Spleen (tissue), 11 donors: ENCODE measurements around the gene CASTOR1. TPM values are rescaled to one million over a fixed set of nuclear protein-coding genes. Genes with fewer than 3 reads are reported as not detected.
A peak's percentile ranks its signal among the peaks of the same experiment; 100 is the strongest.

Experiments
- DNase-seq: peaks from one replicate; pipeline ENCODE4 v3.0.0-alpha.2; 2020
- H3K27ac ChIP-seq, 8 donors: fragments of 200-600 bp; sonication (generic) in 7 of 8; 1 replicate in 4 of 8; 2 replicates in 4 of 8; pipeline versions ENCODE4 v1.5.0 to v1.8.0; 2016 to 2021; ENCODE audit warnings: inconsistent platforms in 4 of 8, mild to moderate bottlenecking in 4 of 8, moderate library complexity in 1 of 8
- H3K27me3 ChIP-seq, 7 donors: fragments of 200-600 bp; sonication (generic) in 6 of 7; replicated peaks in 1 of 7; 1 replicate in 4 of 7; 2 replicates in 3 of 7; pipeline versions ENCODE4 v1.5.0 to v1.8.0; 2016 to 2021; ENCODE audit warnings: inconsistent platforms in 3 of 7, mild to moderate bottlenecking in 1 of 7
- H3K36me3 ChIP-seq, 6 donors: fragments of 200-600 bp; sonication (generic) in 5 of 6; 1 replicate in 4 of 6; 2 replicates in 2 of 6; pipeline versions ENCODE4 v1.5.0 to v1.8.0; 2016 to 2021; ENCODE audit warnings: inconsistent platforms in 2 of 6
- H3K4me1 ChIP-seq, 6 donors: fragments of 200-600 bp; sonication (generic) in 5 of 6; 1 replicate in 3 of 6; 2 replicates in 3 of 6; pipeline versions ENCODE4 v1.5.0 to v1.8.0; 2016 to 2021; ENCODE audit warnings: inconsistent platforms in 3 of 6
- H3K4me3 ChIP-seq, 8 donors: fragments of 200-600 bp; sonication (generic) in 7 of 8; 1 replicate in 4 of 8; 2 replicates in 4 of 8; pipeline versions ENCODE4 v1.5.0 to v1.8.0; 2016 to 2021; ENCODE audit warnings: inconsistent platforms in 4 of 8, mild to moderate bottlenecking in 4 of 8, moderate library complexity in 2 of 8
- H3K9me3 ChIP-seq, 8 donors: fragments of 200-600 bp; sonication (generic) in 7 of 8; 1 replicate in 4 of 8; 2 replicates in 4 of 8; pipeline versions ENCODE4 v1.5.0 to v1.8.0; 2016 to 2021; ENCODE audit warnings: inconsistent platforms in 4 of 8
- POLR2A ChIP-seq, 3 donors: fragments of 450-650 bp; IDR thresholded peaks; one replicate each; pipeline ENCODE4 v1.5.1; 2017; ENCODE audit warnings: antibody characterized with exemption in 3 of 3, mild to moderate bottlenecking in 1 of 3
- POLR2AphosphoS5 ChIP-seq, 3 donors: sonication (generic); formaldehyde crosslinking; IDR thresholded peaks; one replicate each; pipeline ENCODE4 v1.5.1; 2017; ENCODE audit warnings: antibody characterized with exemption in 3 of 3
- WGBS, 5 donors: extraction: QIAGEN DNeasy Blood & Tissue Kit in 3 of 5; methylation state at CpG; one replicate each; pipeline versions ENCODE4 v1.1.5 to v1.1.7; 2013 to 2018; 5-methylcytosine and 5-hydroxymethylcytosine counted together
- intact Hi-C: fragments of 100-400 bp; cut with DNase I; formaldehyde crosslinking; loops from one replicate; pipeline ENCODE4 v1.15.0; 2023; ENCODE audit warnings: low total_unique reads
- polyA plus RNA-seq, 3 donors: library from polyadenylated mRNA; stranded (reverse); fragments of 200-250 nt; gene quantifications; one replicate each; pipeline ENCODE4 v1.2.1, GENCODE V29; 2013
- total RNA-seq, 7 donors: library from RNA; depleted of rRNA in 3 of 7; stranded (reverse); fragments of >200 nt in 3 of 7; fragmentation: NEBNext Ultra II Directional in 4 of 7; extraction: Animal tissue kit (Norgen Biotek cat#: 25700) in 4 of 7; gene quantifications; one replicate each; pipeline versions ENCODE4 v1.1.0 to v1.2.1, GENCODE V29; 2016 to 2021
- TF ChIP-seq, protein P1 (sequence below), 11 experiments: fragments of 200-600 bp in 7 of 11; fragments of 450-650 bp in 4 of 11; sonication (generic) in 4 of 11; IDR thresholded peaks in 8 of 11; conservative IDR thresholded peaks in 3 of 11; 1 replicate in 7 of 11; 2 replicates in 4 of 11; pipeline versions ENCODE4 v1.4.0 to v1.8.0; 2016 to 2021; ENCODE audit warnings: antibody characterized with exemption in 11 of 11, inconsistent platforms in 4 of 11, mild to moderate bottlenecking in 1 of 11
- donor health status: healthy with polysubstance abuse.
- donor health status: DM: no; HTN: no; CAD: no; lungs with moderate emphysema.
- donor health status: DM: no; HTN: no; CAD: no.
- donor health status: Bipolar disorder and iron deficiency.
- donor health status: healthy.
- donor health status: DM: no; HTN: no; CAD: no.
- donor health status: DM: yes; HTN: yes; CAD: no.

CASTOR1 gene
- total and polyA plus RNA-seq, 10 donors: 5.6 to 18.9 (median 12.6) TPM

DNA sequence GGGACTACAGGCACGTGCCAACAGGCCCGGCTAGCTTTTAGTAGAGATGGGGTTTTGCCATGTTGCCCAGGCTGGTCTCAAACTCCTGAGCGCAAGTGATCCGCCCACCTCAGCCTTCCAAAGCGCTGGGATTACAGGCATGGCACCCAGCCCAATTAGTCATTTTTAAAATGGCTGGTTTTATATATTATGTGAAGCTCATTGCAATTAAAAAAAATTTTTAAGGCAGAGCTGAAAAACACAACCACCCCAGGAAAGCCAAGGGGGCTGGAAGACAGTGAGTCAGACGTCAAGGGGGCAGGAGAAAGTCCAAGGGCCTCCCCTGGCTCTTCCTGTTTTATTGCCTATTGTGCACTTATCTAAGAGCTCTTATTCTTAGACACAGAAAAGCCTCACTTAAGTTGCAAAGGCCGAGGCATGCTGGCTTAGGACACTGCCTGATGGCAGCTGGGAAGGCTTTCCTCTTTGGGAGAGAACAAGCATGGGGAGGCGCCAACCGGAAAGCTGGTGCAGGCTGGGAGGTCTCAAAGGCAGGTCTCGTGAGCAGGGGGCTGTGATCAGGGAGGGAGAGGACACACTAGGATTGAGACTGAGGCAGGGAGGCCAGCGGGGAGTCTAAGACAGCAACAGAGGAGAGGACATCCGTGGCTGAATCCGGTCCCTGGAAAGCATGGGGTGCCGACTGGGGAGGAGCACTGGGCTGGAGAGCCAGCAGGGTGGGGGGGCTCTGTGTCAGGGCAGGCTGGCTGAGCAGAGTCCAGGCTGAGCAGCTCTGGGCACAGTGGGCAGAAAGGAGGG is 11.6 kb downstream of the CASTOR1 start:
- Histone ChIP-seq H3K4me3 (no peak overlapping the region), H3K36me3 (no peaks in the 10 kb centered on the region), H3K9me3 (no peaks in the 10 kb centered on the region), H3K27me3 (peaks cover 0 to 26% (median 0%) of the 10 kb centered on the region in 7 donors), H3K4me1 (peaks cover 12 to 82% (median 50%) of the 10 kb centered on the region in 6 donors), H3K27ac (peak overlapping the region in 7 of 8 donors; percentile 20 to 74 (median 57))
- intact Hi-C loops: no loop called here
- 47 to 57% (median 50%) methylated on average over 14 of the region's 14 CpGs for WGBS, 5 donors
- TF ChIP-seq POLR2AphosphoS5 (IDR thresholded peaks at IDR 0.05) (peak in 1 of 3 donors; percentile 54), POLR2A (IDR thresholded peaks at IDR 0.05) (no peak)
- no peak for DNase-seq

DNA sequence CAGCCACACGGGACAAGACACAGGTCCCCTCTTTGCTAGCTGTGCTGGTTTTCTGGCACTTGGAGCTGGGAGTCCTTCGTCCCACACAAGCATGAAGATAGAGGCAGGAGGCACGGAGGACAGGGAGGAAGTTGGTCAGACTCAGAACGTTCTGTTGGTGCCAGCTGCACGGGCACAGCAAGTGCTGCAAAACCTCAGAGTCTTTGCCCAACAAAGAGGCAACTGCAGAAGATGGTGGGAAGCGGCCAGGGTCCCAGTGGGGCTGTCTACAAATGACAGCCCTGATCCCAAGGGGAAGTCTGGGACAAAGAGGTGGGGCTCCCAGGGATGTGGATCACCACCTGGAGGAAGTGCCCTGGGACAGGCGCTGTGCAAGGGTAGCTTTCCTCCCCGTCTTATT is 13.3 kb downstream of the CASTOR1 start:
- Histone ChIP-seq H3K4me3 (peak overlapping the region in 1 of 8 donors; percentile 15), H3K36me3 (no peaks in the 10 kb centered on the region), H3K9me3 (no peaks in the 10 kb centered on the region), H3K4me1 (peaks cover 12 to 90% (median 49%) of the 10 kb centered on the region in 6 donors), H3K27me3 (peaks cover 0 to 26% (median 0%) of the 10 kb centered on the region in 7 donors), H3K27ac (no peak overlapping the region)
- TF ChIP-seq POLR2A (IDR thresholded peaks at IDR 0.05): no peak
- TF ChIP-seq, protein P1, sequence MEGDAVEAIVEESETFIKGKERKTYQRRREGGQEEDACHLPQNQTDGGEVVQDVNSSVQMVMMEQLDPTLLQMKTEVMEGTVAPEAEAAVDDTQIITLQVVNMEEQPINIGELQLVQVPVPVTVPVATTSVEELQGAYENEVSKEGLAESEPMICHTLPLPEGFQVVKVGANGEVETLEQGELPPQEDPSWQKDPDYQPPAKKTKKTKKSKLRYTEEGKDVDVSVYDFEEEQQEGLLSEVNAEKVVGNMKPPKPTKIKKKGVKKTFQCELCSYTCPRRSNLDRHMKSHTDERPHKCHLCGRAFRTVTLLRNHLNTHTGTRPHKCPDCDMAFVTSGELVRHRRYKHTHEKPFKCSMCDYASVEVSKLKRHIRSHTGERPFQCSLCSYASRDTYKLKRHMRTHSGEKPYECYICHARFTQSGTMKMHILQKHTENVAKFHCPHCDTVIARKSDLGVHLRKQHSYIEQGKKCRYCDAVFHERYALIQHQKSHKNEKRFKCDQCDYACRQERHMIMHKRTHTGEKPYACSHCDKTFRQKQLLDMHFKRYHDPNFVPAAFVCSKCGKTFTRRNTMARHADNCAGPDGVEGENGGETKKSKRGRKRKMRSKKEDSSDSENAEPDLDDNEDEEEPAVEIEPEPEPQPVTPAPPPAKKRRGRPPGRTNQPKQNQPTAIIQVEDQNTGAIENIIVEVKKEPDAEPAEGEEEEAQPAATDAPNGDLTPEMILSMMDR (IDR thresholded peaks at IDR 0.05 in 8 of 11, conservative IDR thresholded peaks at IDR 0.05 in 3 of 11): no peak
- no peak for TF ChIP-seq POLR2AphosphoS5 (IDR thresholded peaks at IDR 0.05)
- no peak for DNase-seq
- WGBS, 5 donors: 26 to 43% (median 41%) methylated on average over 7 to 8 of the region's 8 CpGs
- intact Hi-C loops: no loop called here

DNA sequence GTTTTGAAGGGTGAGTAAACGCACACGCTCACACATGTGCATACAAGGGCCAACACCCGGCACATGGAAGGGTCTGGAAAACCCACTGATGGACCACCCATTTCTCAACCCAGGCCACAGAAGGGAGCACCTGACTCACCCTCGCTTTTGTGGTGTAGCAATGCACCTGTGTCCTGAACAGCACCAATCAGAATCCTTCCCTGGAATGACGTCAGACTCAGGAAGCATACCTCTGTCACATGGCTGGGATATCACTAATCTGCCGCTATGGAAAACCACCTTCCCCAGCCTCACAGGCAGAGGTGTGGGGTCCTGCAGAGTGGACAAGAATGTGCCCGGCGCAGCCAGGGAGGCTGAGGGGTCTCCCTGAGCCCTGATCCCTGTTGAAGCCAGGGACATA is 13.7 kb downstream of the CASTOR1 start:
- DNase-seq: no peak
- H3K4me3 ChIP-seq: peak overlapping the region in 1 of 8 donors; percentile 15
- peaks cover 0 to 26% (median 0%) of the 10 kb centered on the region in 7 donors for H3K27me3 ChIP-seq
- WGBS, 5 donors: 62 to 83% (median 67%) methylated on average over 4 to 8 of the region's 8 CpGs
- TF ChIP-seq POLR2AphosphoS5 (IDR thresholded peaks at IDR 0.05): no peak
- TF ChIP-seq, protein P1 (IDR thresholded peaks at IDR 0.05 in 8 of 11, conservative IDR thresholded peaks at IDR 0.05 in 3 of 11): no peak
- TF ChIP-seq POLR2A (IDR thresholded peaks at IDR 0.05): no peak
- peaks cover 0 to 3% (median 0%) of the 10 kb centered on the region in 6 donors for H3K36me3 ChIP-seq
- no peaks in the 10 kb centered on the region for H3K9me3 ChIP-seq
- peaks cover 12 to 94% (median 50%) of the 10 kb centered on the region in 6 donors for H3K4me1 ChIP-seq
- H3K27ac ChIP-seq: no peak overlapping the region
- intact Hi-C loops: no loop called here

DNA sequence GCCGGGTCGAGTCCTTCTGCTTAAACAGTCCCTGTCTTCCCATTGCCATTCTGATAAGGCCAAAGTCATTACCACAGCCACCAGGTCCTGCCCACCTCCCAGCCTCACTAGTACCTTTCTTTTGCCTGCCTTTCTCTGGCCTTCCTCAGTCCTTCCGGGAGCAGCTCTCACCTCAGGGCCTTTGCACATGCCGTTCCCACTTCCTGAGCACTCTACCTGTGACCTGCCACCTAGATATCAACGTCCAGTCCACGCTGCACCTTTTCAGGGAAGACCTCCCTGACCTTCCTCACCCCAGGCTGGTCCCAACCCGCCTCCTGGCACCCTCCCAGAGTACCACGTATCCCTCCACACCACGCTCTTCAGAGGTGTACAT is 14.9 kb downstream of the CASTOR1 start:
- H3K27me3 ChIP-seq: peaks cover 0 to 19% (median 0%) of the 10 kb centered on the region in 7 donors
- 86 to 92% (median 87%) methylated on average over 9 of the region's 9 CpGs for WGBS, 5 donors
- no peaks in the 10 kb centered on the region for H3K9me3 ChIP-seq
- no peak overlapping the region for H3K27ac ChIP-seq
- DNase-seq: no peak
- H3K36me3 ChIP-seq: peaks cover 0 to 12% (median 0%) of the 10 kb centered on the region in 6 donors
- no peak overlapping the region for H3K4me3 ChIP-seq
- peaks cover 12 to 97% (median 44%) of the 10 kb centered on the region in 6 donors for H3K4me1 ChIP-seq
- intact Hi-C loops: no loop called here
- no peak for TF ChIP-seq POLR2AphosphoS5 (IDR thresholded peaks at IDR 0.05)
- TF ChIP-seq, protein P1 (IDR thresholded peaks at IDR 0.05 in 8 of 11, conservative IDR thresholded peaks at IDR 0.05 in 3 of 11): no peak
- TF ChIP-seq POLR2A (IDR thresholded peaks at IDR 0.05): no peak
